ENCODE results near the gene ZDHHC8.

Gene ZDHHC8

DNA sequence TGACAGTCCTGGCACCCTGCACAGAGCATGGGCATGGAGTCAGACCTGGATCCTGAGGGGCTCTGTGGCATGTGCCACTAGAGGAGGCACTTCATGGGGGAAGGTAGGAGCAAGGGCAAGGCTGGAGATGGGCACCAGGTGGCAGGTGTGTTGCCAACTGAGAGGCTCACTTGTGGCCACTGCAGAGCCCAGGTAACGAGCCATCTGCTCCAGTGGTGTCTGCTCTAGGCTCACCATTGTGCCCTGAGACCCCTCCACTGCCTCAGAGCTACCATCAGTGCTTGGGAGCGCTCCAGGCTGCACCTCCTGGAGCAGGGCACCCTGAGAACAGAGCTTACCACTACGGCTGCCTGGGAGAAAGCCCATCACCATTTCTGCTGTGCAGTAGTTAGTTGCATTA is 1.3 kb upstream of the ZDHHC8 start:
- FAIRE-seq, result no peak

DNA sequence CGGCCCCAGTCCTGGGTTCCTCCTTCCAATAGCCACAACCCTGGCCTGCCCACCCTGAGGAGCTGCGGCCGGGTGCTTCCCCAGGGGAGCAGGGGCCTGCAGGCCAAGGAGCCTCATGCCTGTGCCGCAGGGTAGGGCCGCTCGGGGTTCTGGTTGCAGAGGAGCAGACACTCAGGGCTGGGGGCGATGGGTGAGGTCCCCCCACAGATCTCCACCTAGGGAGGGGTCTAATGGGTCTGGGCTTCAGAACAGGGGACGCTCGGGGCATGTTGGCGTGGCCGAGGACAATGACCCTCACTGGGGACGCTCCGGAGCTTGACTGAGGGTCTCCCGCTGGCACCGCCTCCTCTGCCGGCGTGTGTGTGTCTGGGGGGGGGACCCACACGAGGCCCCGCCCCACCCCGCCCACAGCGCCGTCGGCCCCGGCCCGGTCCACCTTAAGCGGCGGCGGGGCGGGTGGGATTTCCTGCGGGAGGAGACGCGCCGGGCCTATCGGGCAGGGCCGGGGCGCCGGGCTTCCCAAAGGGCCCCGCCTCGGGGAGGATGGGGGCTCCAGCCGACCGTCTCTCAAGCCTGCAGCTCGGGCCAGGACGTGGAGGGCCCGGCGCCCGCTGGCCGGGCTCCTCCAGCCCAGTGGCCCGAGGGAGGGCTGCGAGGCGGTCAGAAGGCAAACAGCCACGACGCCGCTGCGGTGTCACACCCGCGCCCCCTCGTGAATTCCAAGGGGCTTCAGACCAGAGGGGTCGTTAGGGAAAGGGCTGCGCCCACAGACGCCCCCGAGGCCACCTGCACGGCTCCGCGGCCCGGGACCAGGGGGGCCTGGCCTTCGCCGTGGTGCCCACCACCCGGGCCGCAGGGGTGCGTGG is 640 bp upstream of the ZDHHC8 start:
- no peak for FAIRE-seq

DNA sequence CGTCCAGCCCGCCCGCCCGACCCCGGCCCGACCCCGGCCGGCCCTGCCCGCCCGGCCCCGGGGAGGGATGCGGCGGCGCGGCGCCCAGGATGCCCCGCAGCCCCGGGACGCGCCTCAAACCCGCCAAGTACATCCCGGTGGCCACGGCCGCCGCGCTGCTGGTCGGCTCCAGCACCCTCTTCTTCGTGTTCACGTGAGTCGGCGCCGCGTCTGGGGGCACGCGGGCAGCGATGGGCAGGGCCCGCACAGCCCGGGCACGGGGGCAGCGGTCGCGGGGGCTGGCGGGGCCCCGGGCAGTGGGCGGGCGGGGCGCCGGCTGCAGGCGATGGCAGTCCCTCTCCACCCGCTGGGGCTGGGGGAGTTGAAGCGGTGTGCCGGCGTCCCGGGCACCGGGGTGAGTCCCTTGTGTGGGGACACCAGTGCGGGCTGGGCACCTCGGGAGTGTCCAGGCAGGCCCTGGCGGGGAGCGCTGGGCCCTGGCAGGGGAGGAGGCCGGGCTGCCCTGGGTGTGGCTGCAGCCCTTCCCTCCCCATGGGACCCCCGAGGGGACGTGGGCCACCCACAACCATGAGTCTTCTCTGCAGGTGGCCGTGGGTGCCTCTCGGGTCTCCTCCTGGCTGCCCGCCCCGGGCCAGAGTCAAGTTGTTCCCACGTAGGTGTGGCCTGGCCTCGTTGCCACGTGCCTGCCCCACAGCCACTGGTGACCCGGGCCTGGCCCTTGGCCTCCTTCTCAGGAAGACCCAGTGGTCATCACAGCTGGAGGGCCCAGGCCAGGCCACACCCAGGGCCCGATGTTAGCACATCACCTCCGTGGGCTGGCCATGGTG is 468 bp downstream of the ZDHHC8 start:
- no peak for FAIRE-seq

GRCh38 chr22:20132686-20133246 is 1.2 kb downstream of the ZDHHC8 start:
- FAIRE-seq, result no peak

DNA sequence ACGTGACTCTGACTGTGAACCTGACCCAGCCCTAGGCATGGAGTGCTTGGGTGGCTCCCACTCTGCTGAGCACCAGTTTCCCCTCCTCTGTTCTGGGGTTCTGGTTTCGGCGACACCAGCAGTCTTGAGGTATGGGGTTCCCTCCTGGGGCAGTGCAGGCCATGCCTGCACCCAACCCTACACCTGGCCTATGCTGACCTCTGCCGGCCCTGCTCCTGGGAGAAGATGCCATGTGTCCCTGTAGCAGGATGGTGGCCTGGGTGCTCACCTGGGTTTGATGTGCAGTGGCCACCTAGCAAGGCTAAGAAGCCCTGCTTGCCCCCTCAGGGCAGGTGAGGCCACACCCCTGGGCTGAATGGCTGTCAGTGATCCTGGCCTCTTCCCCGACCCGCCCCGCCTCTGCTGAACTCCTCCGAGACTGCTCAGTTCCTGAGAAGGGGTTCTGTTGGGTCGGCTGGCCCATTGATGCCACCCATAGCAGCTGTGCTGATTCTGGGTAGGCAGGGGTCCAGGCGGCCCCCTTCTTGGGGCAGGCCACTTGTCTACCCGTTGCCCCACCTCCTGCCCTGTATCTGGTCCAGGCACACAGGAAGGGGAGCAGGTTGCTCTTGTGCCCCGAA is 2.4 kb downstream of the ZDHHC8 start:
- FAIRE-seq, result no peak

- no peak for FAIRE-seq
These were observed 3.7 kb downstream of the ZDHHC8 start for GRCh38 chr22:20135265-20135664.

GRCh38 chr22:20135806-20136602 is 4.4 kb downstream of the ZDHHC8 start:
- FAIRE-seq, result no peak

GRCh38 chr22:20136603-20136873 is 4.9 kb downstream of the ZDHHC8 start:
- FAIRE-seq, result no peak

DNA sequence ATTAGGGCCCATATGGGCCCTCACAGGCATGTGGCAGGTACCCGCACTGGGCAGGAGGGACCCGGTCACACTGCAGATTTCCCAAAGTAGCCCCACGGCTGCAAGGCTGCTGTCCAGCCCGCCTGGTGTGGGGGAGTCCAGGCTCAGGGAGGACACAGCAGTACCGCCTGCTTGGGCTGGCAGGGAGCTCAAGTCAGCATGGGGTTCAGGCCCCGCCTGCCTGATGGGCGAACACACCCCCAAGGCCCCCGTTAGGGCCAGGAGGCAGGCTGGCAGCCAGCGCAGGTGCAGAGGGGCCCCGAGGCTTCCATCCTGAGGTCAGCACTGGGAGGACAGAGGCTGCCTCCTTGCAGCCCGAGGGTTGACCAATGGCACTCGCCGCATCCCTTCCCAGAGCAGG is 5.5 kb downstream of the ZDHHC8 start:
- FAIRE-seq, result no peak

GRCh38 chr22:20137671-20138416 is 6.2 kb downstream of the ZDHHC8 start:
- FAIRE-seq, result no peak

DNA sequence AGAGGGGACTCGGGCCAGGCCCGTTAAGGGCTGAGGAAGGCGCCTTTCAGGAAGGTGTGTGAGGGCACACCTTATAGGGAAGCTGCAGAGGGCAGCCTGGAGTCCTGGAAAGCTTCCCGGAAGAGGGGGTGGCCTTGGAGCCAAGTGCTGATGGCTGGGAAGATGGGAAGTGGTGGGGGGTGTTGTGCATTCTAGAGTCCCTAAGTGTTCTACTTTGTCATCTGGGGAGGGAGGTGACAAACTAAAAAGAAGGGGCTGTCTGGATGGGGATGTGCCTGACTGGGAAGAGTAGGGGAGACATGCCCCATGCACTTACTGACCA is 6.8 kb downstream of the ZDHHC8 start:
- FAIRE-seq, result no peak

DNA sequence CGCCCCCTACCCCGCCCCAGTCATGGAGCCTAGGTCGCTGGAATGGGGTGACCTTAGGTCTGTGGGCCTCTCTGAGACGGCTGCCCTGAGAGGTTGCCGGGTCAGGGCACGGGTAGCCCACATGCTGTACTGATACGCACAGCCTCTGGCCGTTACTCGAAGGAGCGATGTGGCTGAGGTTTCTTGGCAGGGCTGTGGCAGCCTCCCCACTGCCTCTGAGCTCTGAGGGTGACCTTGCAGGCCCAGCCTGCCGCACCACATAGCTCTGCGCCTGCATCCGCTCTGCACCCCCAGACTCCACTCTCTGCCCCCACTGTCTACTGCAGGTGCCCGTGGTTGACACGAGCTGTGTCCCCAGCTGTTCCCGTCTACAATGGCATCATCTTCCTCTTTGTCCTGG is 7.3 kb downstream of the ZDHHC8 start:
- FAIRE-seq, result no peak

DNA sequence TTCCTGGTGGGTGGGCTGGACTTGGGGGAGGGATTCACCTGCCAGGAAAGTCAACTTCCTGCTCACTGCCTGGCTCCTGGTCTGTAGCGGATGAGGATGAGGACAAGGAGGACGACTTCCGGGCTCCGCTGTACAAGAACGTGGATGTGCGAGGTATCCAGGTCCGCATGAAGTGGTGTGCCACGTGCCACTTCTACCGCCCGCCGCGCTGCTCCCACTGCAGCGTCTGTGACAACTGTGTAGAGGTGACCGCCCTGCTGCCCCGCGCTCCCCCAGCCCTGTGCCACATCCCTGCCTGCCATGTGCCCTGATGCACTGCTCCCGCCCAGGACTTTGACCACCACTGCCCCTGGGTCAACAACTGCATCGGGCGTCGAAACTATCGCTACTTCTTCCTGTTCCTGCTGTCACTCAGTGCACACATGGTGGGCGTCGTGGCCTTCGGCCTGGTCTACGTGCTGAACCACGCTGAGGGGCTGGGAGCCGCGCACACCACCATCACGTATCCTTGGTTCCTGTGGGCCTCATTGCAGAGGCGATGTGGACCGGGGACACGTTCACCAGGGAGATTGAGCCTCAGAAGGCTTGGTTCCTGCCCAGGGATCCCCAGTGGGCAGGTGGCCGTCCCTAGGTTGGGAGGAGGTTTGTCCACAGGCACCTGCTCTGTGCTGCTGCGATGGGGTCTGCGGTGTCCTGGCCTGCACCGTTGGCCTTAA is 7.9 kb downstream of the ZDHHC8 start:
- FAIRE-seq, result no peak

DNA sequence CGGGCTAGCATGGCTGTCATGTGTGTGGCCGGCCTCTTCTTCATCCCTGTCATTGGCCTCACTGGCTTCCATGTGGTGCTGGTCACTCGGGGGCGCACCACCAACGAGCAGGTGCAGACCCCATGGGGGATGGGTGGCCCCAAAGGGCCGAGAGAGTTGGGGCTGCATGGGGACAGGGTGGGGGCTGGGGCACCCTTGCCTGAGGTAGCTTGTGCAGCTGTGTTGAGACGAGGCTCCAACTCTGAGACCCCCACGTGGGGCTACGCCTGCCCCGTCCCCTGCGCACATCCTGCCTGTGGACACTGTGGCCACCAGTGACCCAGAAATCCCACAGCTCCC is 8.5 kb downstream of the ZDHHC8 start:
- no peak for FAIRE-seq

DNA sequence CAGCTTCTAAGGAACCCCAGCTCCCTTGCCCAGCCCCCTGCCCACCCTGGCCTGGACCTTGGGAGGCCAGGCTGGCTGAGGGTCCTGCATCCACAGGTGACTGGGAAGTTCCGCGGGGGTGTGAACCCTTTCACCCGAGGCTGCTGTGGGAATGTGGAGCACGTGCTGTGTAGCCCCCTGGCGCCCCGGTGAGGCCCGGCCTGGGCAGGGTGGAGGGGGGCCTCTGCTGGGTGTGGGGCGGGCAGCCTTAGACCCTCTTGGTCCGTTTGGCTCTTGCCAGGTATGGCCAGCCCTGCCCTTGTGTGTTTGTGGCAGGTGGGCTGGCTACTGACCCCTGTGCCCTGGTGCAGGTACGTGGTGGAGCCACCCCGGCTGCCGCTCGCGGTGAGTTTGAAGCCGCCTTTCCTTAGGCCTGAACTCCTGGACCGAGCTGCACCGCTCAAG is 8.9 kb downstream of the ZDHHC8 start:
- FAIRE-seq, result no peak

- no peak for FAIRE-seq
These were observed 9.8 kb downstream of the ZDHHC8 start for GRCh38 chr22:20141186-20142077.

GRCh38 chr22:20142711-20143621 is 11.4 kb downstream of the ZDHHC8 start:
- no peak for FAIRE-seq

DNA sequence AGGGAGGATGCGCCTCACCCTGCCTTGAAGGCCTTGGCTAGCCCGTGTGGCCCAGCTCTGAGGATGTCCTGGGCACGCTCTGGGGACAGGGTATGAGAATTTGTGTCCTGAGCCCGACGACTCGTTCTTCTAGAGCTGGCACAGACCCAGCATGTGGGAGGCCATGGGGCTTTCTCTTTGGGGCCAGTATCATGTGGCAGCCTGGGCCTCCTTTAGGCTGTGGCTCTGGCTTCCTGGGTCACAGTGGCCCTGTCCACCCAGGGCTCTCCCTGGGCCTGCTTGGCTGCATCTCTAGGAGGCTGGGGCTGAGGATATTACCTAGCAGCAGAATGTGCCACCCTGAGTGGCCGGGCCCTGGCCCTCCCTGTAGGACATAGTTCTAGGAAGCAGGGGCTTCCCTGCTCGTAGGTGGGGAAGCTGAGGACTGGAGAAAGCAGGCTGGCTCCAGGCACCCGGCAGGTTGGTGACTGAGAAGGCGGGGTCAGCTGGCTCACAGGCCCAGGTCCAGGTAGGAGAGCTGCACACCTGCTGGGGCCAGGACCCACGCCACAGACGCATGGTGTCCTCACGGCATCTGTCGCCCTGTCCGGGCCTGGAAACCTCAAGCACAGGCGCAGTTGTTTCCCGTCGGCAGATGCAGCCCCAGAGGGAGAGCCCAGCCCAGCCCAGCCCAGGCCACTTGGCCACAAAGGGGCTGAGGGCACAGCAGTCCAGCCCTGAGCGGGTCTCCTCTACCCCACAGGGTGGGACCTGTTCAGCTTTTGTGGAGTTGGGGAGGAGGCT is 12.5 kb downstream of the ZDHHC8 start:
- no peak for FAIRE-seq

All from colon (tissue), 2 donors.